Hematopoietic multipotent progenitor cell treated with erythropoietin and hydrocortisone succinate and interleukin-3 and kit ligand, for 15 days (in vitro differentiated cells): ENCODE measurements around the gene STON2.
"Not testable (repeated sequence)": the region's sequence is repeated elsewhere in the genome, so short reads cannot be mapped to it uniquely, and the experiment has no call there.

ENCODE experiments used
- DNase-seq: peaks from one replicate; pipeline ENCODE4 v3.0.0-alpha.2; 2015; ENCODE audit warnings: low spot score

The STON2 gene

GRCh38 chr14:81380009-81380408, 20.1 kb downstream of the STON2 start:
- DNase-seq: not testable (repeated sequence)

GRCh38 chr14:81371802-81372201, 28.3 kb downstream of the STON2 start:
- DNase-seq: no peak

- no peak for DNase-seq
Measured at GRCh38 chr14:81367563-81367962, 32.6 kb downstream of the STON2 start.

GRCh38 chr14:81366884-81367283, 33.2 kb downstream of the STON2 start:
- no peak for DNase-seq

- no peak for DNase-seq
Measured at GRCh38 chr14:81366214-81366613, 33.9 kb downstream of the STON2 start.

GRCh38 chr14:81363746-81364378, 36.3 kb downstream of the STON2 start:
- no peak for DNase-seq

- no peak for DNase-seq
Measured at GRCh38 chr14:81353691-81354323, 46.3 kb downstream of the STON2 start.

- DNase-seq: no peak
Measured at GRCh38 chr14:81352413-81352812, 47.7 kb downstream of the STON2 start.

GRCh38 chr14:81351205-81351604, 48.9 kb downstream of the STON2 start:
- DNase-seq: no peak

GRCh38 chr14:81350344-81351130, 49.6 kb downstream of the STON2 start:
- no peak for DNase-seq

- no peak for DNase-seq
Measured at GRCh38 chr14:81348061-81348460, 52.1 kb downstream of the STON2 start.

GRCh38 chr14:81345781-81346180, 54.3 kb downstream of the STON2 start:
- no peak for DNase-seq

GRCh38 chr14:81344481-81345160, 55.5 kb downstream of the STON2 start:
- no peak for DNase-seq

GRCh38 chr14:81343701-81344100, 56.4 kb downstream of the STON2 start:
- DNase-seq: no peak

GRCh38 chr14:81342850-81343580, 57.1 kb downstream of the STON2 start:
- no peak for DNase-seq

- no peak for DNase-seq
Measured at GRCh38 chr14:81341781-81342180, 58.3 kb downstream of the STON2 start.

- no peak for DNase-seq
Measured at GRCh38 chr14:81341370-81341769, 58.8 kb downstream of the STON2 start.

- DNase-seq: no peak
Measured at GRCh38 chr14:81340201-81340600, 59.9 kb downstream of the STON2 start.

- no peak for DNase-seq
Measured at GRCh38 chr14:81337073-81337472, 63.1 kb downstream of the STON2 start.

GRCh38 chr14:81336009-81336408, 64.1 kb downstream of the STON2 start:
- DNase-seq: no peak

GRCh38 chr14:81332725-81333124, 67.4 kb downstream of the STON2 start:
- DNase-seq: no peak
